GM12878 (cell line): ENCODE results near the gene PTPMT1. TPM values are rescaled to one million over a fixed set of nuclear protein-coding genes. Genes with fewer than 3 reads are reported as not detected.

Experiments used
- ATAC-seq: fragments of 200-7000 bp; cut with Tn5 transposase; 3 replicates; pipeline ENCODE4 v1.9.1; 2020; ENCODE audit warnings: mild to moderate bottlenecking, moderate library complexity
- BruUV-seq: library from RNA; stranded (reverse); fragments of 400-500 nt; replicated peaks from 2 replicates; lab custom pipeline; 2021; lab: Mats Ljungman, UMichigan
- CTCF ChIA-PET: fragments of 300-600 bp; sonication (Branson Sonifier 250); formaldehyde crosslinking; extraction: SDS; loops from one replicate; lab custom pipeline; 2021; ENCODE audit warnings: inconsistent platforms; lab: Yijun Ruan, JAX
- POLR2A ChIA-PET: fragments of 350-600 bp; formaldehyde crosslinking; extraction: SDS; loops from one replicate; lab custom pipeline; 2021; ENCODE audit warnings: inconsistent platforms; lab: Charles Lee
- RAD21 ChIA-PET: fragments of 300-600 bp; sonication (Branson Sonifier 250); formaldehyde crosslinking; loops from one replicate; lab custom pipeline; 2023; ENCODE audit warnings: antibody characterized with exemption; ENCODE audit not compliant: unreplicated experiment; lab: Charles Lee
- SMC1A ChIA-PET: fragments of 300-600 bp; sonication (Branson Sonifier 250); formaldehyde crosslinking; loops from one replicate; lab custom pipeline; 2023; ENCODE audit not compliant: unreplicated experiment, uncharacterized antibody; lab: Charles Lee
- DNase-seq: peaks from one replicate; pipeline ENCODE4 v3.0.0-alpha.2; 2011; ENCODE audit warnings: low read depth, low spot score
- FAIRE-seq: peaks from 3 replicates; lab custom pipeline; 2011; peaks lifted over from hg19 to GRCh38; lab: Jason Lieb, UNC
- H2AFZ ChIP-seq: 2 replicates; pipeline ENCODE4 v1.6.0; 2011; ENCODE audit warnings: low read depth, low read length, control low read depth; ENCODE audit not compliant: control insufficient read depth
- H3K27ac ChIP-seq: 2 replicates; pipeline ENCODE4 v1.5.1; 2011; ENCODE audit warnings: control low read depth; ENCODE audit not compliant: control insufficient read depth, insufficient read depth
- H3K27me3 ChIP-seq, 2 experiments: replicated peaks in 1 of 2; 2 replicates each; pipeline versions ENCODE4 v1.6.0 to v1.6.1; 2011; ENCODE audit warnings: low read length in 1 of 2; ENCODE audit not compliant: control insufficient read depth in 2 of 2, insufficient read depth in 2 of 2
- H3K36me3 ChIP-seq, 2 experiments: 2 replicates each; pipeline ENCODE4 v1.5.1; 2011; ENCODE audit warnings: low read length in 1 of 2; ENCODE audit not compliant: control insufficient read depth in 2 of 2, insufficient read depth in 2 of 2
- H3K4me1 ChIP-seq: 2 replicates; pipeline ENCODE4 v1.6.1; 2011; ENCODE audit warnings: mild to moderate bottlenecking, low read length, moderate library complexity, mixed read lengths; ENCODE audit not compliant: control insufficient read depth, insufficient read depth
- H3K4me2 ChIP-seq: 2 replicates; pipeline ENCODE4 v1.6.0; 2011; ENCODE audit warnings: control low read depth; ENCODE audit not compliant: control insufficient read depth, insufficient read depth
- H3K4me3 ChIP-seq: fragments of 200-600 bp; sonication (generic); 2 replicates; pipeline ENCODE4 v1.5.1; 2016
- H3K79me2 ChIP-seq: 2 replicates; pipeline ENCODE4 v1.6.0; 2011; ENCODE audit warnings: low read length; ENCODE audit not compliant: control insufficient read depth, insufficient read depth
- H3K9ac ChIP-seq: 2 replicates; pipeline ENCODE4 v1.8.0; 2011; ENCODE audit warnings: low read length, control low read depth, mixed read lengths; ENCODE audit not compliant: control insufficient read depth, insufficient read depth
- H3K9me3 ChIP-seq: replicated peaks from 3 replicates; pipeline ENCODE4 v1.5.1; 2011; ENCODE audit warnings: mild to moderate bottlenecking, low read length; ENCODE audit not compliant: control insufficient read depth, insufficient read depth
- H4K20me1 ChIP-seq: 2 replicates; pipeline ENCODE4 v1.6.0; 2011; ENCODE audit not compliant: control insufficient read depth, insufficient read depth
- CHD1 ChIP-seq: IDR thresholded peaks from 2 replicates; pipeline ENCODE4 v1.6.1; 2012; ENCODE audit warnings: low read depth, low read length, improper control_type of control experiment
- MXI1 ChIP-seq: fragments of 150-350 bp; IDR thresholded peaks from 2 replicates; pipeline ENCODE4 v1.6.1; 2011; ENCODE audit warnings: low read depth, mild to moderate bottlenecking, inconsistent platforms, low read length, improper control_type of control experiment
- RAD21 ChIP-seq: IDR thresholded peaks from 2 replicates; pipeline ENCODE4 v1.6.1; 2011; ENCODE audit warnings: mild to moderate bottlenecking, low read depth, low read length, moderate library complexity; ENCODE audit not compliant: insufficient read depth
- RUNX3 ChIP-seq: IDR thresholded peaks from 2 replicates; pipeline ENCODE4 v1.6.1; 2012; ENCODE audit warnings: low read length, inconsistent platforms
- SIN3A ChIP-seq: IDR thresholded peaks from 2 replicates; pipeline ENCODE4 v1.6.1; 2012; ENCODE audit warnings: low read depth, low read length, improper control_type of control experiment
- SMC3 ChIP-seq: IDR thresholded peaks from 2 replicates; pipeline ENCODE4 v1.6.1; 2011; ENCODE audit warnings: low read length, improper control_type of control experiment, borderline replicate concordance
- TCF12 ChIP-seq: IDR thresholded peaks from 2 replicates; pipeline ENCODE4 v1.6.1; 2011; ENCODE audit warnings: low read depth, mild to moderate bottlenecking, low read length
- TCF3 ChIP-seq: IDR thresholded peaks from 2 replicates; pipeline ENCODE4 v1.6.1; 2012; ENCODE audit warnings: low read depth, mild to moderate bottlenecking, low read length, borderline replicate concordance; ENCODE audit not compliant: insufficient read depth
- YY1 ChIP-seq: IDR thresholded peaks from 2 replicates; pipeline ENCODE4 v1.6.1; 2011; ENCODE audit warnings: low read depth, mild to moderate bottlenecking, low read length
- in situ Hi-C: fragments of 300-500 bp; cut with MboI; formaldehyde crosslinking; loops from 9 replicates; pipeline ENCODE4 v1.14.3; 2018; ENCODE audit warnings: mixed read lengths
- intact Hi-C: fragments of 100-400 bp; cut with micrococcal nuclease; formaldehyde crosslinking; loops from one replicate; pipeline ENCODE4 v1.14.2; 2022; ENCODE audit not compliant: unreplicated experiment
- polyA plus RNA-seq, 11 experiments: library from polyadenylated mRNA; depleted of rRNA in 4 of 11; unstranded in 6 of 11; stranded (reverse) in 5 of 11; fragments of >200 nt; fragmentation: Nextera tagmentation in 4 of 11; fragmentation: Illumina TruSeq in 1 of 11; extraction: Ambion mirVana in 4 of 11; extraction: Trizol in 1 of 11; gene quantifications; 1 replicate in 1 of 11; 2 replicates in 10 of 11; pipeline versions ENCODE4 v1.2.1 to v1.2.3, GENCODE V29; 2011 to 2016; ENCODE audit warnings: inconsistent platforms in 2 of 11, missing spikeins in 2 of 11, low read depth in 1 of 11
- total RNA-seq, 4 experiments: library from RNA; depleted of rRNA in 3 of 4; stranded (reverse); fragments of >200 nt in 3 of 4; fragmentation: Illumina TruSeq in 1 of 4; extraction: Trizol in 1 of 4; gene quantifications; 2 replicates each; pipeline versions ENCODE4 v1.2.1 to v1.2.3, GENCODE V29; 2013 to 2021
- TF ChIP-seq, protein P1 (sequence below): IDR thresholded peaks from 2 replicates; pipeline ENCODE4 v1.6.1; 2011; ENCODE audit warnings: borderline replicate concordance, low read depth, mild to moderate bottlenecking, moderate library complexity, mixed read lengths, low read length; ENCODE audit not compliant: insufficient read depth; ENCODE audit errors: extremely low read length
- TF ChIP-seq, protein P2 (sequence below): fragments of 450-650 bp; IDR thresholded peaks from 2 replicates; pipeline ENCODE4 v1.6.1; 2017; ENCODE audit warnings: low read depth, mild to moderate bottlenecking, moderate library complexity
- TF ChIP-seq, protein P3 (sequence below), 3 experiments: IDR thresholded peaks in 2 of 3; conservative IDR thresholded peaks in 1 of 3; 2 replicates each; pipeline ENCODE4 v1.5.1; 2011; ENCODE audit warnings: low read depth in 3 of 3, low read length in 3 of 3, mild to moderate bottlenecking in 3 of 3, control low read depth in 2 of 3, moderate library complexity in 2 of 3, inconsistent platforms in 1 of 3, mixed read lengths in 1 of 3; ENCODE audit not compliant: control insufficient read depth in 2 of 3, insufficient read depth in 1 of 3; ENCODE audit errors: extremely low read depth in 1 of 3
- TF ChIP-seq, protein P4 (sequence below): fragments of 450-650 bp; formaldehyde crosslinking; IDR thresholded peaks from 2 replicates; pipeline ENCODE4 v1.5.0; 2022; ENCODE audit warnings: mild to moderate bottlenecking, missing genetic modification characterization

PTPMT1 gene
- total and polyA plus RNA-seq, 10 of the 15 experiments (the other 5 are each of a cell fraction or from before 2014, with no cell fraction given): 12.0 to 116 (median 58.2) TPM

DNA sequence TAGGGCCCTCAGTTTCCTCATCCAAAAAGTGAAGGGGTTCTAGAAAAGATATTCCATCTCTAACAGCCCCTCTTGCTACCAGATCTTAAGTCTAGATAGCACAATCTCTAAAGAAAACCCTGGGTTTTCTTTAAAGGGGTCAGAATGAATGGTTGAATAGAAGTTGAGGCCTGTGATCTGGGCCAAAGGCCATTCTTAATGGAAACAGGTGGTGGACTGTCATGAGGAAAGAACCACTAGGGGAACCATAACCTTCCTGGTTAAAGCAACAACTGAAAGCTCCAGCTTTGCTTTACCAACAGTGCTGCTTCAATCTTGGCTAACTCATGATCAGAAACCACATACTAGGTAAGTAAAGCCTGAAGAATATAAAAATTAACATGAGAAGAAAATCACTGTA lies 14.3 kb upstream of the PTPMT1 start:
- in situ Hi-C loops (no loop called here), intact Hi-C loops (loop anchor here (5.0 kb wide), 1 partner anchor 34 kb away; no protein-coding TSS in a partner anchor)
- H3K27me3 ChIP-seq: no peaks in the 10 kb centered on the region
- peak; percentile 83 for FAIRE-seq
- H3K36me3 ChIP-seq: no peaks in the 10 kb centered on the region
- TF ChIP-seq SIN3A (peak; percentile 69), YY1 (peak; percentile 47; the same call in 1 of the 2 replicates), RAD21 (peak; percentile 49), MXI1 (peak; percentile 63; the same call in 1 of the 2 replicates), RUNX3 (peak; percentile 28; the same call in 1 of the 2 replicates), TCF12 (0 out of 2 replicates have a peak, but pooled peaks have one; percentile 14), TCF3 (0 out of 2 replicates have a peak, but pooled peaks have one; percentile 14), CHD1 (no peak), SMC3 (peak; percentile 41)
- TF ChIP-seq, protein P1, sequence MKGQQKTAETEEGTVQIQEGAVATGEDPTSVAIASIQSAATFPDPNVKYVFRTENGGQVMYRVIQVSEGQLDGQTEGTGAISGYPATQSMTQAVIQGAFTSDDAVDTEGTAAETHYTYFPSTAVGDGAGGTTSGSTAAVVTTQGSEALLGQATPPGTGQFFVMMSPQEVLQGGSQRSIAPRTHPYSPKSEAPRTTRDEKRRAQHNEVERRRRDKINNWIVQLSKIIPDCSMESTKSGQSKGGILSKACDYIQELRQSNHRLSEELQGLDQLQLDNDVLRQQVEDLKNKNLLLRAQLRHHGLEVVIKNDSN: no peak
- TF ChIP-seq, protein P2, sequence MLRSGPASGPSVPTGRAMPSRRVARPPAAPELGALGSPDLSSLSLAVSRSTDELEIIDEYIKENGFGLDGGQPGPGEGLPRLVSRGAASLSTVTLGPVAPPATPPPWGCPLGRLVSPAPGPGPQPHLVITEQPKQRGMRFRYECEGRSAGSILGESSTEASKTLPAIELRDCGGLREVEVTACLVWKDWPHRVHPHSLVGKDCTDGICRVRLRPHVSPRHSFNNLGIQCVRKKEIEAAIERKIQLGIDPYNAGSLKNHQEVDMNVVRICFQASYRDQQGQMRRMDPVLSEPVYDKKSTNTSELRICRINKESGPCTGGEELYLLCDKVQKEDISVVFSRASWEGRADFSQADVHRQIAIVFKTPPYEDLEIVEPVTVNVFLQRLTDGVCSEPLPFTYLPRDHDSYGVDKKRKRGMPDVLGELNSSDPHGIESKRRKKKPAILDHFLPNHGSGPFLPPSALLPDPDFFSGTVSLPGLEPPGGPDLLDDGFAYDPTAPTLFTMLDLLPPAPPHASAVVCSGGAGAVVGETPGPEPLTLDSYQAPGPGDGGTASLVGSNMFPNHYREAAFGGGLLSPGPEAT: 0 out of 2 replicates have a peak, but pooled peaks have one; percentile 18
- TF ChIP-seq, protein P3, sequence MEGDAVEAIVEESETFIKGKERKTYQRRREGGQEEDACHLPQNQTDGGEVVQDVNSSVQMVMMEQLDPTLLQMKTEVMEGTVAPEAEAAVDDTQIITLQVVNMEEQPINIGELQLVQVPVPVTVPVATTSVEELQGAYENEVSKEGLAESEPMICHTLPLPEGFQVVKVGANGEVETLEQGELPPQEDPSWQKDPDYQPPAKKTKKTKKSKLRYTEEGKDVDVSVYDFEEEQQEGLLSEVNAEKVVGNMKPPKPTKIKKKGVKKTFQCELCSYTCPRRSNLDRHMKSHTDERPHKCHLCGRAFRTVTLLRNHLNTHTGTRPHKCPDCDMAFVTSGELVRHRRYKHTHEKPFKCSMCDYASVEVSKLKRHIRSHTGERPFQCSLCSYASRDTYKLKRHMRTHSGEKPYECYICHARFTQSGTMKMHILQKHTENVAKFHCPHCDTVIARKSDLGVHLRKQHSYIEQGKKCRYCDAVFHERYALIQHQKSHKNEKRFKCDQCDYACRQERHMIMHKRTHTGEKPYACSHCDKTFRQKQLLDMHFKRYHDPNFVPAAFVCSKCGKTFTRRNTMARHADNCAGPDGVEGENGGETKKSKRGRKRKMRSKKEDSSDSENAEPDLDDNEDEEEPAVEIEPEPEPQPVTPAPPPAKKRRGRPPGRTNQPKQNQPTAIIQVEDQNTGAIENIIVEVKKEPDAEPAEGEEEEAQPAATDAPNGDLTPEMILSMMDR (IDR thresholded peaks at IDR 0.05 in 2 of 3, conservative IDR thresholded peaks at IDR 0.05 in 1 of 3; ENCODE audit: control insufficient read depth in 2 of 3, extremely low read depth in 1 of 3, insufficient read depth in 1 of 3, low read depth in 3 of 3, low read length in 3 of 3): peak; percentile 40 to 63 (median 60)
- TF ChIP-seq, protein P4, sequence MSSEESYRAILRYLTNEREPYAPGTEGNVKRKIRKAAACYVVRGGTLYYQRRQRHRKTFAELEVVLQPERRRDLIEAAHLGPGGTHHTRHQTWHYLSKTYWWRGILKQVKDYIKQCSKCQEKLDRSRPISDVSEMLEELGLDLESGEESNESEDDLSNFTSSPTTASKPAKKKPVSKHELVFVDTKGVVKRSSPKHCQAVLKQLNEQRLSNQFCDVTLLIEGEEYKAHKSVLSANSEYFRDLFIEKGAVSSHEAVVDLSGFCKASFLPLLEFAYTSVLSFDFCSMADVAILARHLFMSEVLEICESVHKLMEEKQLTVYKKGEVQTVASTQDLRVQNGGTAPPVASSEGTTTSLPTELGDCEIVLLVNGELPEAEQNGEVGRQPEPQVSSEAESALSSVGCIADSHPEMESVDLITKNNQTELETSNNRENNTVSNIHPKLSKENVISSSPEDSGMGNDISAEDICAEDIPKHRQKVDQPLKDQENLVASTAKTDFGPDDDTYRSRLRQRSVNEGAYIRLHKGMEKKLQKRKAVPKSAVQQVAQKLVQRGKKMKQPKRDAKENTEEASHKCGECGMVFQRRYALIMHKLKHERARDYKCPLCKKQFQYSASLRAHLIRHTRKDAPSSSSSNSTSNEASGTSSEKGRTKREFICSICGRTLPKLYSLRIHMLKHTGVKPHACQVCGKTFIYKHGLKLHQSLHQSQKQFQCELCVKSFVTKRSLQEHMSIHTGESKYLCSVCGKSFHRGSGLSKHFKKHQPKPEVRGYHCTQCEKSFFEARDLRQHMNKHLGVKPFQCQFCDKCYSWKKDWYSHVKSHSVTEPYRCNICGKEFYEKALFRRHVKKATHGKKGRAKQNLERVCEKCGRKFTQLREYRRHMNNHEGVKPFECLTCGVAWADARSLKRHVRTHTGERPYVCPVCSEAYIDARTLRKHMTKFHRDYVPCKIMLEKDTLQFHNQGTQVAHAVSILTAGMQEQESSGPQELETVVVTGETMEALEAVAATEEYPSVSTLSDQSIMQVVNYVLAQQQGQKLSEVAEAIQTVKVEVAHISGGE (CRISPR knock-in tag): no peak
- POLR2A ChIA-PET: interaction anchor here (0.6 to 3.9 kb wide), 9 partner anchors 12 to 42 kb away, joined by 3 to 16 read pairs (median 6); partner anchors contain the start of genes KBTBD4 and NDUFS3
- no peaks in the 10 kb centered on the region for H3K9me3 ChIP-seq
- no peaks in the 10 kb centered on the region for H4K20me1 ChIP-seq
- ATAC-seq: peak; percentile 53
- RAD21 ChIA-PET: interaction anchor here (1.1 to 3.5 kb wide), 4 partner anchors 15 to 45 kb away, joined by 3 to 11 read pairs (median 4); partner anchors contain the start of gene PTPMT1
- no peak overlapping the region for H2AFZ ChIP-seq
- peak overlapping the region; percentile 46 for H3K4me2 ChIP-seq
- SMC1A ChIA-PET: interaction anchor here (1.1 to 3.6 kb wide), 10 partner anchors 9 to 52 kb away, joined by 3 to 40 read pairs (median 6); partner anchors contain the start of genes KBTBD4 and NDUFS3
- TSS peak; percentile 52 for BruUV-seq
- H3K79me2 ChIP-seq: peaks cover 70% of the 10 kb centered on the region
- H3K27ac ChIP-seq: peak overlapping the region; percentile 50; the same call in 1 of the 2 replicates
- peak overlapping the region; percentile 79 for H3K9ac ChIP-seq
- peaks cover 10% of the 10 kb centered on the region; the same call in 1 of the 2 replicates for H3K4me1 ChIP-seq
- peak overlapping the region; percentile 83 for H3K4me3 ChIP-seq
- CTCF ChIA-PET: interaction anchor here (0.9 to 3.2 kb wide), 8 partner anchors 13 to 66 kb away, joined by 3 to 22 read pairs (median 6); no protein-coding TSS in a partner anchor
- DNase-seq: no peak
